Measurements from ENCODE around the gene POLN.

The POLN gene

GRCh38 chr4:2063557-2064275 is 178.2 kb downstream of the POLN start:
- Histone ChIP-seq H3K27ac (no peak overlapping the region), H3K27me3 (ENCODE audit: insufficient read depth, low read depth, severe bottlenecking) (no peaks in the 10 kb centered on the region), H3K36me3 (peaks cover 30% of the 10 kb centered on the region), H3K4me3 (ENCODE audit: low read depth, low read length) (no peak overlapping the region), H3K9me3 (ENCODE audit: severe bottlenecking) (no peaks in the 10 kb centered on the region)
- no peak for DNase-seq
- no peak for TF ChIP-seq CTCF (IDR thresholded peaks at IDR 0.05; ENCODE audit: low read depth, low read length)

GRCh38 chr4:2062808-2063524 is 179.0 kb downstream of the POLN start:
- Histone ChIP-seq H3K4me3 (ENCODE audit: low read depth, low read length) (no peak overlapping the region), H3K27ac (no peak overlapping the region), H3K27me3 (ENCODE audit: insufficient read depth, low read depth, severe bottlenecking) (no peaks in the 10 kb centered on the region), H3K36me3 (peaks cover 30% of the 10 kb centered on the region), H3K9me3 (ENCODE audit: severe bottlenecking) (no peaks in the 10 kb centered on the region)
- DNase-seq, result no peak
- no peak for TF ChIP-seq CTCF (IDR thresholded peaks at IDR 0.05; ENCODE audit: low read depth, low read length)

GRCh38 chr4:2062168-2062807 is 179.6 kb downstream of the POLN start:
- DNase-seq, result no peak
- Histone ChIP-seq H3K9me3 (ENCODE audit: severe bottlenecking) (no peaks in the 10 kb centered on the region), H3K27ac (no peak overlapping the region), H3K27me3 (ENCODE audit: insufficient read depth, low read depth, severe bottlenecking) (no peaks in the 10 kb centered on the region), H3K36me3 (peaks cover 30% of the 10 kb centered on the region), H3K4me3 (ENCODE audit: low read depth, low read length) (no peak overlapping the region)
- no peak for TF ChIP-seq CTCF (IDR thresholded peaks at IDR 0.05; ENCODE audit: low read depth, low read length)

GRCh38 chr4:2061186-2062131 is 180.5 kb downstream of the POLN start:
- H3K4me3 ChIP-seq (ENCODE audit: low read depth, low read length), result no peak overlapping the region
- H3K9me3 ChIP-seq (ENCODE audit: severe bottlenecking), result no peaks in the 10 kb centered on the region
- DNase-seq, result no peak
- peaks cover 30% of the 10 kb centered on the region for H3K36me3 ChIP-seq
- TF ChIP-seq CTCF (IDR thresholded peaks at IDR 0.05; ENCODE audit: low read depth, low read length), result no peak
- H3K27me3 ChIP-seq (ENCODE audit: insufficient read depth, low read depth, severe bottlenecking), result no peaks in the 10 kb centered on the region
- H3K27ac ChIP-seq, result no peak overlapping the region

- H3K4me3 ChIP-seq (ENCODE audit: low read depth, low read length), result no peak overlapping the region
- no peak overlapping the region for H3K27ac ChIP-seq
- no peaks in the 10 kb centered on the region for H3K9me3 ChIP-seq (ENCODE audit: severe bottlenecking)
- peaks cover 30% of the 10 kb centered on the region for H3K36me3 ChIP-seq
- no peak for DNase-seq
- H3K27me3 ChIP-seq (ENCODE audit: insufficient read depth, low read depth, severe bottlenecking), result no peaks in the 10 kb centered on the region
- TF ChIP-seq CTCF (IDR thresholded peaks at IDR 0.05; ENCODE audit: low read depth, low read length), result no peak
Measured at GRCh38 chr4:2060611-2061185, 181.2 kb downstream of the POLN start.
